HK-2 (cell line): ENCODE data around the gene ZC3H15.
"Not testable (repeated sequence)": the region's sequence is repeated elsewhere in the genome, so short reads cannot be mapped to it uniquely, and the experiment has no call there.

Experiments used
- DNase-seq: peaks from one replicate; pipeline ENCODE4 v3.0.0-alpha.2; 2018; ENCODE audit not compliant: unreplicated experiment

The ZC3H15 gene

DNA sequence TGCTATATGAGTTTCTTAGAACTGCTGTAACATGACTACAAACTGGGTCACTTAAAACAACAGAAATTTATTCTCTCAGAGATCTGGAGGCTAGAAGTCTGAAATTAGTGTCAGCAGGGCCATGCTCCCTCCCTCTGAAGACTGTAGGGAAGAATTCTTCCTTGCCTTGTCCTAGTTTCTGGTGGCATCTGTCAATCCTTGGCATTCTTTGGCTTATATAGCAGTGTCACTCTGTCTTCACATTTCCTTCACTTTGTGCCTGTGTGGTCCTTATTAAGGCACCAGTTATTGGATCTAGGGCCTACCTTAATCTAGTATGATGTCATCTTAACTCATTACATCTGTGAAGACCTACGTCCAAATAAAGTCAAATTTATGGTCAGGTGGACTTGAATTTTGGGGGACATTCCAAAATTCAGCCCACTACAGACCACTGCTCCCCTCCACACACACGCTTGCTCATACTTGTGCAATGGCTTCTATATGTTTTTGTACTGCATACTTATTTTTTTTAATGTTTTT lies 7.6 kb downstream of the ZC3H15 start:
- DNase-seq = no peak

DNA sequence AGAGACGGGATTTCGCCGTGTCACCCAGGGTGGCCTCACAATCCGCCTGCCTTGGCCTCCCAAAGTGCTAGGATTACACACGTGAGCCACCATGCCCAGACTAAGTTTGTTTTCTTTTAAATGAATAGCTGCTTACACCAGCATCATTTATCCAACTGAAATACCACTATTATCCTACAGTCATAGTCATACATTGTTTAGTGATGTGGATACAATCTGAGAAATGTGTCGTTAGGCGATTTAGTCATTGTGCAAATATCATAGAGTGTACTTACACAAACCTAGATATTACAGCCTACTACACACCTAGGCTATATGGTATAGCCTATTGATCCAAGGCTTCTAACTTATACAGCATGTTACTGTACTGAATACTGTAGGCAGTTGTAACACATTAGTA lies 10.3 kb downstream of the ZC3H15 start:
- no peak for DNase-seq

DNA sequence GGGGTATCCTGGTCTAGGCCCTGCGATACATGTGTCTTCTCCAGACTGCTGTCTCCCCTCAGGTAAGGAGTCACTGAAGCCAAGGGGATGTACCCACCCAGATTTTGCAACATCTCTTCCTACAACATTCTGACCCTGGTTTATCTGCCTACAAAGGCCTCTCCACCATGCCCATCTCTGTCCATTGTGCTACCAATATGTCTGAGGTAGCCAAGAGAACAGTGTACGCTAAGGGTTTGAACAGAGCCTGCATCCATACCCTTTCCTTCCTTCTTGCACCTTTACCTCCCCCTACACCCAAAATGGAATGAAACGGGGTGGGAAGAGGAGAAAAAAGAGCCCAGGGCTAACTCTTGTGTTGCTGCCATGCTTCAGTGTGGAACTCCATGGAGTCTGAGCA lies 11.9 kb downstream of the ZC3H15 start:
- DNase-seq = no peak

DNA sequence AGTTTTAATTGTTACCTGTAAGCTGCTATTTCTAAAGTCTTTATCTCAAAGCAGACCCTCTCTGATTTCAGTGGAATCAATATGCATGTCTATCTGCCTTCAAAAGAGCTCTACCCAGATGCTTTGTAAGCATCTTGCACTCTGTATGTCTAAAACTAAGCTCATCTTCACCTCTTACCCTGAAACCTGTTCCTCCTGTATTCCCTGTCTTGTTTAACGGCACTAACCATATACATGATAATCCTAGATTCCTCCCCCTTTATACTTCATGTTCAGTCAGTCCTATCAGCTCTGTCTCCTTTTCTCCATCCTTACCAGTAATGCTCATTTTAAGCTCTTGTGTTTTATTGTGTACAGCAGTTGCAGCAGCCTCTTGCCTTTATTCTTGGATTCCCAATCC lies 12.8 kb downstream of the ZC3H15 start:
- DNase-seq = no peak

DNA sequence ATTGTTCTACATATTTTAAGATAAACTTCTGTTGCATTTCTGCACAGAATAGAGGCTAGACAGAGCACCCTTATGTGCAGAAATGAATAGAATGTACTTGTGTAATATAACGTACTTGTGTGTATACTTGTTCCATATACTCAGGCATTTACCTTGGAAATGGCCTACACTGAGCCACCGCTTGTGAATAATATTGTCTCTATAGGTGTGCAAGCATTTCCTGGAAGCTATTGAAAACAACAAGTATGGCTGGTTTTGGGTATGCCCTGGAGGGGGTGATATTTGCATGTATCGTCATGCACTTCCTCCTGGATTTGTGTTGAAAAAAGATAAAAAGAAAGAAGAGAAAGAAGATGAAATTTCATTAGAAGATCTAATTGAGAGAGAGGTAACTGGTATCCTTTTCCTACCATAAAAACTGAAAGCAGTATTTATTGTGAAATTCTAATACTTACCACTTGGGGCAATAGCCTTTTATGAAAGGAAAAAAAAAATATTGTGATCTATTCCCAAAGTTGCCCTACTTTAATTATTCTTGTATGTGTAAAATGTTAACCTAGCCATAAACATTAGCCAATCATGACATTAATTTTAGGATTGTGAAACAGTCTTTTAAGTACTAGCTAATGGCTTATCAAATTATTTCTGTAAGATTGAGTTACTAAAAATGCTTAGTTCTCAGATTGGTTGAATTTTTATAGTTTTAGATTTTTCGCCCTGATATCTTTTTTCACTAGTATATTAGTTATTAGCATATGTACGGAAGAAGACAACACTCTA lies 18.0 kb downstream of the ZC3H15 start:
- no peak for DNase-seq

DNA sequence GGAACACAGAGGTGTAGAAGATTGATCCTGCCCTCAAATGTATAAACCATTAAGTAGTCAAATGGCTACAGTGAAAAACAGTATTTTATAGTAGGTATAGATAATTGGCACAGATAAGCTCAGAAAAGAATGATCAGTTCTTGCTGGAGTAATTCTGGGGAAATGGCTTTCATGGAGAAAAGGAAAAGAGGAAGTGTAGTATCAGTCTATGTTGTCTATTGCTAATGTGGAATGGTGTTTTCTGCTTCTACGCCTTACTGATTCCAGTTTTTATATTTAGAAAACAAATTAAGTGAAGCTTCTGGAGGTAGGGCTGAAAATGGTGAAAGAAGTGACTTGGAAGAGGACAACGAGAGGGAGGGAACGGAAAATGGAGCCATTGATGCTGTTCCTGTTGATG lies 22.2 kb downstream of the ZC3H15 start:
- DNase-seq = no peak

DNA sequence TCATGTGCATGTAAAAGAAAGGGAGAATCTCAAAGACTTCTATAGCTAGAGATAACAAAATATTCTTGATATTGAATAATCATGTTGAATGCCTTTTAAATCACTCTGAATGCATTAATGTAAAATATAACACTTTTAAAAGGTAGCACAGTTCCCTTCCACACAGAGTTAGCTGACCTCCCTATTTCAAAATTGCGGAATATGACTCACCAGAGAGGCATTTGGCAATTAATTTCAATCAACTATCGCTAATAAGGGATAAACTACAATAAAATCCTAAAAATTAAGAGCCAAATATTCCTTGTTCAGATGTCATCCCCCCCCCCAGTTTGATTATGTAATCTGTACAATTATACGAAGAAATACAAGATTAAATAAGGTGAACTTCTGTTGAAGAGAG lies 29.3 kb downstream of the ZC3H15 start:
- no peak for DNase-seq

DNA sequence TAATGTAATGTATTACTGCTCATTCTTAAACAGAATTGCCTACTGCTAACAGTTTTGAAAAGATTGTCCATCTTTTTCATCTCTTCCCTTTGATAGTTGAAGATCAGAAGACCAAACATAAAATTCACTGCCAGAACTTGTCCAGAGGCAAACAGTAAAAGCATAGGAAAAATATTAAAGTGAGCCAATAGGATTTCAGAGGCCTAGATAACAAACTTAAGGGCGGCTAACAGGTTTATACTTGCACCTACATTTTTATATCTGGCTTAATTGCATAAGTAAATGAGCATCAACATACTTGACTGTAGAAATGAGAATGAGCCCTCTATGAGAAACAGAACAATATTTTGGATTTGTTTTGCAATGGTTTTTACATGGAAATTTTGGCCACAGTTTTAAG lies 30.3 kb downstream of the ZC3H15 start:
- no peak for DNase-seq

DNA sequence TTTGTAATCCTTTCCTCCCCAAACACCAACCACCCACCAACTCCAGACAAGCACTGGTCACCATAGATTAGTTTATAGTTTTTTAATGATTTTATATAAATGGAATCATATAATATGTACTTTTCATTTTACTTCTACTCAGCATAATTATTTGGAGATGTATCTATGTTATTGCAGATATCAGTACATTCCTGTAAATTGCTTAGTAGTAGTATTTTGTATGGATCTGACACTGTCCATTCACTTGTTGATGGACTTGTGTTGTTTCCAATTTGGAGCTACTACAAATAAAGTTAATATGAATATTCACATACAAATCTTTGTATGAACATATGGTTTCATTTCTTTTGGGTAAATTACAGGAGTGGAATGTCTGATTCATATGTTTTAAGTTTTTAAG lies 31.0 kb downstream of the ZC3H15 start:
- no peak for DNase-seq

DNA sequence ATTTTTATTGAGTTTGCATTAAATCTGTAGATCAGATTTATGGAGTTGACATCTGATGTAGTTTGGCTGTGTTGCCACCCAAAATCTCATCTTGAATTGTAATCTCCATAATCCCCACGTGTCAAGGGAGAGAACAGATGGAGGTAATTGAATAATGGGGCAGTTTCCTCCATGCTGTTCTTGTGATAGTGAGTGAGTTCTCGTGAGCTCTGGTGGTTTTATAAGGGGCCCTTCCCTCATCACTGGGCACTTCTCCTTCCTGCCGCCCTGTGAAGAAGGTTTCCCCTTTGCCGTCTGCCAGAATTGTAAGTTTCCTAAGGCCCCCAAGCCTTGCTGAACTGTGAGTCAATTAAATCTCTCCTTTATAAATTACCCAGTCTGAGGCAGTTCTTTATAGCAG lies 32.2 kb downstream of the ZC3H15 start:
- no peak for DNase-seq

DNA sequence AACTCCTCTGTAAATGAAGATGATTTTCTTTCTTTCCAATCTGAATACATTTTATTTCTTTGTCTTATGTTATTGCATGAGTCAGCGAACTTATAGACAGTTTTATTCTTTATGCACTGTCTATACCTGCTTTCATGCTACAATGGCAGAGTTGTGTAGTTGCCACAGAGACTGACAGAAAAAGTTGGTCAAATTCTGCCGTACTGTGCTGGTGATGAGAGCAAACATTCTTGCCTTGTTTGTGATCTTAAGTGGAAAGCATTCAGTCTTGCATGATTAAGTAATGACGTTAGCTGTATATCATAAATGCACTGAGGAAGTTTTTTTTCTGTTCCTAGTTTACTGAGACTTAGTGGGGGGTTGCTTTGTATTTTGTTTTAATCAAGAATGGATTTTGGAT lies 32.9 kb downstream of the ZC3H15 start:
- no peak for DNase-seq

DNA sequence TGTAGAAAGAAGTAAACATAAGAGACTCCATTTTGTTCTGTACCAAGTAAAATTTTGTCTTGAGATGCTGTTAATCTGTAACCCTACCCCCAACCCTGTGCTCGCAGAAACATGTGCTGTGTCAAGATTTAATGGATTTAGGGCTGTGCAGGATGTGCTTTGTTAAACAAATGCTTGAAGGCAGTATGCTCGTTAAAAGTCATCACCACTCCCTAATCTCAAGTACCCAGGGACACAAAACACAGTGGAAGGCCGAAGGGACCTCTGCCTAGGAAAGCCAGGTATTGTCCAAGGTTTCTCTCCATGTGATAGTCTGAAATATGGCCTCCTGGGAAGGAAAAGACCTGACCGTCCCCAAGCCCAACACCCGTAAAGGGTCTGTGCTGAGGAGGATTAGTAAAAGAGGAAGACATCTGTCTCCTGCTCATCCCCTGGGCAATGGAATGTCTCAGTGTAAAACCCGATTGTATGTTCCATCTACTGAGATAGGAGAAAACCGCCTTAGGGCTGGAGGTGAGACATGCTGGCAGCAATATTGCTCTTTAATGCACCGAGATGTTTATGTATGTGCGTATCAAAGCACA lies 35.6 kb downstream of the ZC3H15 start:
- not testable (repeated sequence) for DNase-seq

DNA sequence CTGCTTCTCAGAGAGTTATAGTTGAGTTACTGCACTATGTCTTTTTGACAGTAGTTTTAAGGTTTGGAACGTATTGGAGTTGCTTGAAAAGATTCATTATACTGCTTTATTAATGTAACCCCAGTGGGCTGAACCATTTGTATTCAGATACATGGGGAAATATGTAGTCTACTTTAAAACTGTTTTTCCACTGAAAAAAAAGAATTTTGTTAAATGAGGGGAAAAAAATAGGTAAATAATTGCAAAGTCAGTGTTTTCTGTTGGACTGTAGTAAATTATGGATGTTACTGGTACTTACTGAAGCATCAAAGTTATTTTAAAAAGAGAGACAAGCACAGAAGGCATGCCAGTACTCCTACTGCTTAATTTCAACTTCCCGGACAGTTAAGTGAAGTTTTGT lies 36.4 kb downstream of the ZC3H15 start:
- no peak for DNase-seq

DNA sequence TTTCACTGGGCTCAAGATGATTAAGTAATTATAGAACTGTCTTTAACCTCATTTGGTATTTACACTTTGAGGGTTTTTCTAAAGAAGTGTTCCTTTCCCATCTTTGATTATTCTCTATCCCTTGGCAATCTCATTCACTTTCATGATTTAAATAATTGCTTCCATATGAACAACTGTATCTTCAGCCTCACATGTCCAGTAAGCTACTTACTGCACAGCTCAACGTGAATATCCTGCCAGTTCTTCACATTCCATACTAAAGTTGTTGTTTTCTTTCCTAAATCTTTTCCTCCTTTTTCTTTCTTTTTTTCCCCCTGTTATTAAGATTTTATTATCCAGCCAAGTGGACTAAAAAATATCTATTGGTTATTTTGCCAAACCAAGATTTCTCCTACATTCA lies 37.7 kb downstream of the ZC3H15 start:
- DNase-seq = no peak

DNA sequence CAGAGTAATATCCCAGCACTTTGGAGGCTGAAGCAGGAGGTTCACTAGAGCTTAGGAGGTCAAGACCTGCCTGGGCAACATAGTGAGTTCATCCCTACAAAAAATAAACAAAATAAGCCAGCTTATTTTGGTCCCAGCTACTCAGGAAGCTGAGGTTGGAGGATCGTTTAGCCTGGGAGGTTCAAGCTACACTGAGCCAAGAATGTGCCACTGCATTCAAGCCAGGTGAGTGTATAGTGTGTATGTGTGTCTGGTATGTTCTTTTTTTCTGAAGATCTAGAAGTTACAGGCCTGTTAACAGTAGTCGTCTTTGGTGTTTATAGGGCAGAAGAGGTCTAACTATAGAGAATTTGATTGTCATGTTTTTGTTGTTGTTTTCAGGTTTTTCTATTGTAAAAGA lies 40.2 kb downstream of the ZC3H15 start:
- DNase-seq = no peak

DNA sequence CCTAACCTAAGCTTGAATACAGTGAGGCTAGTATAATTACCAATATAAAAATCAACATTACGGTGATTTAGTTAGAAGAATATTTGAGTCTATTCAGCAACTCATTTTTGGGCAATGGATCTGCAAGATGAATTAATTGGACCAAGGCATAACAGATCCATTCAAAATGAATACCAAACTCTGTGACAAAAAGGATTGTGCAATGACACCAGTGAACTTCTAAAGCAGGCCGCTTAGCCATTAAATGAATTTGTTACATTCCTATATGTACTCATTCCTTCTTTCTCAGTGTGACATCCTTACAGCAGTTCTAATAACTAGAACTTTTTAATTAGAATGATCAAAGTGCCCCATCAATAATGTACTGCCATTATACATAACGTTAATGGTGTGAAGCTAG lies 44.3 kb downstream of the ZC3H15 start:
- no peak for DNase-seq

DNA sequence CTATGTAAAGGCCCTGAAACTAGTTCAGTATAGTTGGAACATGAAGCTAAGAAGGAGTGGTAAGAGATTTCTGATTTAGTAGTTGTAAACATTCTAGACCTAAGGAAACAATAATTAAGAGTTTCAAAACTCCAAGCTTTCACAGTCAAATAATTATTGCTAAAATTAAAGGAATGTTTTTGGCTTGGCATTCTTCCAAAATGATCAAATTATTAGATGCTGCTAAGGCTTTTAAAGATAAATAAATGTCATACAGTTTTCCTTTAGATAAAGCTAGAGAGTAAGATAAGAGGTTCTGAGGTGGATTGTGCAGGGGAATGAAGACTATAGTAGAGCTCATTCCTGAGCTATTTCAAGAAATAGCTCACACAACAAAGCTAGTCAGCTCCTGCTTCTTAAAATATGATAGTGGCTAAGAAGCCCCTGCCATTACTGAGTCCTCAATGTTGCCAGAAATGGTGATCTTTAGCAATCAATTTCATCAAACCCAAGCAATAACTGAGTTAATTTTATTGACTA lies 45.3 kb downstream of the ZC3H15 start:
- no peak for DNase-seq

DNA sequence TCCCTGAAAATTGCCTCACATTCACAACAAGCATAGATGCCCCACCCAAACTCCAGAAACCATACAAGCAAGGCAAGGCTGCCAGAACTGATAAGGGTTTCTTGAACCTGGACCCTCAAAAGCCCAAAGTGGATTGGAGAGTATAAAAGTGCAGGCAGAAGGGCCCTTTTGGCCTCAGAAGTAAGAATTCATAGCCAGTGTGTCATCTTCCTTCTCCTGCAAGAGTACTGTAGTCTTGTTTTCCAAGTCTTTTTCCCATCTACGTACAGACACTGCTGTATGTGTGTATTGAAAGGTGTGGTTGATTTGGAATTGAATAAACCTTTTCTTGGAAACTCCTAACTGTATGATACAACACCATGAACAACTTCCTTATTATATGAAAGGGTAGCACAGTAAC lies 46.8 kb downstream of the ZC3H15 start:
- no peak for DNase-seq

DNA sequence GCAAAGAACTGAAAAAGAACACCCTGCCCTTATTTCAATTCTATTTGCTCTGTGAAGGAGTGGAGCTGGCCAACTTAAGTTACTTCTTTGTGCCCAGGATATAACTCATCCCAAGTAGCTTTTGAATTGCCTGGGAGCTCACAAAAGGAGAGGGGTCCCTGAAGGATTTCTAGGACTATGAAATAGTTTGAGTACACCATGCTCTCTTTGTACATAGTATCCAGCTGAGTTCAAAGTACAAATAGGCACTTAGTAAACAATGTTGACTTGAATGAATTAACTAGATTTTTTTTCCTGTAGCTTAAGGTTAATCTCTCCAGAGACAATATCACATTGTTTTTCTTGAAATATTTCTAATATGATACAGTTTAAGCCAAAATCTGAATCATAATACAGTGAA lies 47.7 kb downstream of the ZC3H15 start:
- DNase-seq = no peak

DNA sequence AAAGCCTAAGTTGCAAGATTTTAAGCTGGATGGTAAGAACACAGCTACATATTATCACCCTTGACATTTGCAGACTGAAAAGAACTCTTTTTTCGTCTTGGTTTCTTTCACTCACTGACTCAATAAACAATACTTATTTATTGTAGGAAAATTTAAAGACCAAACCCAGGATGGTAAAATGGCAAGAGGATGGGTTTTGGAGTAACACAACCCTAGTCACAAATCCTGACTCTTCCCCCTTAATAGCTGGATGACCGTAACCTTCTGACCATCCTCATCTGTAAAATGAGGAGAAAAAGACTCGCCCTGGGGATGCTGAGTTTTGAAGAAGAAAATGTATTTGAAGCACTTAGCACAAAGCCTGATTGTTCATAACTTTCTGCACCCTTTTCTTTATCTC lies 48.3 kb downstream of the ZC3H15 start:
- no peak for DNase-seq

DNA sequence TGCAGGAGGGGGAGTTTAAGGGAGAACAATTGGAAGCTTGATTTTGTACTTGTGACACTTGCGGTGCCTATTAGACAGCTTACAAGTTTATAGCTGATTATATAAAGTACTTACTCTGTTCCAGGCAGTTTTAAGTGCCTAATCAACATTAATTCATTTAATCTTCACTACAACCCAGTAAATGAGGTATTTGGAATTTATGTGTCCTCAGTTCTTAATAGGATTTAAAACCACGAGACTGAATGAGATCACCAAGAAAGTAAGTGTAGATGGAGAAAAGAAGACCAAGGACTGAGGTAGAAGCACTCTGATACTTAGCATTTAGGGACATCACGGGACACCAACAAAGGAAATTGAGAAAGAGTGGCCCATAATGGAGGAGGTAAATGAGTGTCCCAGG lies 49.8 kb downstream of the ZC3H15 start:
- DNase-seq = no peak

DNA sequence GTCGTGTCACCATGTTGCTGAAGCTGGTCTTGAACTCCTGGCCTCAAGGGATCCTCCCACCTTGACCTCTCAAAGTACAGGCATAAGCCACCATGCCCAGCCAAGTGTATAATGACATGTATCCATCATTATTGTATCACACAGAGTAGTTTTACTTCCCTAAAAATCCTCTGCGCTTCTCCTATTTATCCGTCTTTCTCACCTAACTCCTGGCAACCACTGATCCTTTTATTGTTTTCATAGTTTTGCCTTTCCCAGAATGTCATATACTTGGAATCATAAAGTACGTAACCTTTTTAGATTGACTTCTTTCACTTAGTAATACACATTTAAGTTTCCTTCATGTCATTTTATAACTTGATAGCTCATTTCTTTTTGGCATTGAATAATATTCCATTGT lies 51.0 kb downstream of the ZC3H15 start:
- no peak for DNase-seq

DNA sequence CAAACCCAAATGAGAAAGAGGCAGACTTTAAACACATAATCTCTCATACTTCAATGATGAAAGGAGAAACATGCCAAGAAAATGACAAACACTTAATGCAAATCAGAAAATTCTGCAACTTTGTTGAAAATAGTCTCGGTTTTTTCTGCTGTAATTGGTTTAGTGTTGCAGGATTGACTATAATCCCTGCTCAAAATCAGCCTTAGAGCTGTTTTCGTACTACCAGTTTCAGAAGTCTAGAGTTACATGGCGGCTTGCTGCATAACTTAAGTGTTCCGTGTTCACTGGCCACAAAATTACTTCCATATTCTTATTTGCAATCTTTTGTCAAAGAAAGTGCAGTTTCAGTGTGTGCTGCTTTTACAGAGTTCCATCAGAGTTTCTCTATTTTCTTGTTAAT lies 54.9 kb downstream of the ZC3H15 start:
- no peak for DNase-seq

DNA sequence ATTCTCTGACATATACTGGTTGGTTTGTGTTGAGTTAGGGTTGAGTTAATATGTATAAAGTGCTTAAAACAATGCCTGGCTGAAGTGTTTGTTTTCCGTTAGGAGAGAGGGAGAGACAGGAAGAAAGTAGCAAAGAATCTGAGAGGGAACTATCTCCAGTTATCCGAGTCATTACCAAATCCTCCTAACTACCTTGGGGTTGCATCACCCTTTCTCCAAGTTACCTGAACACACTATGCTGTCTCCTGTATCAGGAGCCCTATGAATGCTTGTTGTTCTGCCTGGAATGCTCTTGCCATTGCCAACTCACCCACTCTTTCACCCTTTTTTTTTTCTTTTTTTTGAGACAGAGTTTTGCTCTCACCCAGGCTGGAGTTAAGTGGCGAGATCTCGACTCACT lies 55.9 kb downstream of the ZC3H15 start:
- DNase-seq = no peak
